Measurements from ENCODE around the gene KLHL21.

Gene KLHL21

GRCh38 chr1:6624710-6625583 is 22.3 kb upstream of the KLHL21 start, which contains the start of gene THAP3:
TSS of gene THAP3 (plus strand) at chr1:6624868. CDS start at chr1:6625219, 351 bp downstream.
- peak; percentile 65 for DNase-seq (ENCODE audit: low spot score)

- DNase-seq (ENCODE audit: low spot score) = no peak
Measured at GRCh38 chr1:6623269-6623965, 20.7 kb upstream of the KLHL21 start.

GRCh38 chr1:6622396-6623152 is 19.9 kb upstream of the KLHL21 start:
- no peak for DNase-seq (ENCODE audit: low spot score)

GRCh38 chr1:6621429-6622391 is 19.0 kb upstream of the KLHL21 start:
- DNase-seq (ENCODE audit: low spot score) = no peak

- no peak for DNase-seq (ENCODE audit: low spot score)
Measured at GRCh38 chr1:6619045-6619444, 16.4 kb upstream of the KLHL21 start.

- no peak for DNase-seq (ENCODE audit: low spot score)
Measured at GRCh38 chr1:6614929-6615785, 12.5 kb upstream of the KLHL21 start.

GRCh38 chr1:6614019-6614928 is 11.6 kb upstream of the KLHL21 start:
- DNase-seq (ENCODE audit: low spot score) = no peak

GRCh38 chr1:6613361-6614018 is 10.8 kb upstream of the KLHL21 start, which contains the start of gene PHF13:
TSS of gene PHF13 (plus strand) at chr1:6613731. CDS start at chr1:6614067, 336 bp downstream.
- peak; percentile 99 for DNase-seq (ENCODE audit: low spot score)

GRCh38 chr1:6612641-6613360 is 10.1 kb upstream of the KLHL21 start:
- no peak for DNase-seq (ENCODE audit: low spot score)

GRCh38 chr1:6603915-6604558 is 1.4 kb upstream of the KLHL21 start:
- peak; percentile 44 for DNase-seq (ENCODE audit: low spot score)

- DNase-seq (ENCODE audit: low spot score) = peak; percentile 89
Measured at GRCh38 chr1:6603238-6603914, 707 bp upstream of the KLHL21 start.

- DNase-seq (ENCODE audit: low spot score) = no peak
Measured at GRCh38 chr1:6601923-6602668, 573 bp downstream of the KLHL21 start.

- DNase-seq (ENCODE audit: low spot score) = peak; percentile 61
Measured at GRCh38 chr1:6601049-6601922, 1.4 kb downstream of the KLHL21 start.

- no peak for DNase-seq (ENCODE audit: low spot score)
Measured at GRCh38 chr1:6600410-6601048, 2.1 kb downstream of the KLHL21 start.

Measured in COLO829 (cell line).